ENCODE results near the gene HIP1. TPM values are rescaled to one million over a fixed set of nuclear protein-coding genes. Genes with fewer than 3 reads are reported as not detected.
"Not testable (repeated sequence)": the region's sequence is repeated elsewhere in the genome, so short reads cannot be mapped to it uniquely, and the experiment has no call there.

HIP1 gene
- polyA plus RNA-seq, 1 donor, result 40.1 TPM

DNA sequence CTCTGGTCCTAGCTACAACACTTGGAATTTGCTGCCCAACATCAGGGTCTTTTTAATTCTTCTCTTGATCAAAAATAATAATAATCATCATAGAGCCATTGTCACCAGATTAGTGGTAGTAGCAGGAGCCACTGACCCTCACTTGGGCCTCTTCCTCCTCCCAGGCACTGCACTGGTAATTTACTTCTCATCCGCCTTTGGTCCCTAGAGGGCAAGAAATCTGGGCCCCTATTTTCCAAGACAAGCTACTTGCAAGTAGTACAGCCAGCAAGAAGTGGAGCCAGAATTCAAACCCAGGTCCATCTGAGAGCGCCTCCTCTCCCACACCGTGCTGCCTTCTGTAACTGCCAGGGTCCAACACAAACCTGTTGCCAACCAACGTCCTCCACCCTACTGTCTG lies 125.4 kb downstream of the HIP1 start:
- no peak for DNase-seq

DNA sequence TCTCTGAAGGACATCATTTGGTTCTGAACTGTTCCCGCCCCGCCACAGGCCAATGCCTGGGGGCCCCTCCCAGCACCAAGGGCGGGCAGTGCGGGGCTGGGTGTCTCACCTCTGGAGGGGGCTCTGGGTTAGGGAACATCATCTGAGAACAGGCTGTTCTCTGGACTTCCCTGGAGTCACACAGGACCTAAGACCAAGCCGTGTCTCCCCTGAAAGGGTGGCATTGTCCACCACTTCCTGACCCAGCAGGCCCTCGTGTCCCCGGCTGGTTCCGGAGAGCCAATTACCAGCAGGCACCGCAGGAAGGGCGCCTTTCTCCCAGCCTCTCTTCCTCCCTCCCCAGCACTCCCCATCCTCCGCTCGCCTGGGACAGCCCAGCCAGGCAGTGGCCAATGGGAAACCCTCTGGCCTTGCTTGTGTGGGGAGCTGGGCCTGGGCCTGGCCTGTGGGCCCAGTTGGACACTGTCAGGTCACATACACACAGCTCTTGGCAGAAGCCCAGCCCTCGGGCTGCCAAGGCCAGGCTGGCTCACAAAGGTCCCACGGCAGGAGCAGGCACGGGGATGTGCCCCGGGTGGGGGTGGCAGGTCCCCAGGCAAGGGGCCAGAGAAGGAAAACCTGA lies 127.1 kb downstream of the HIP1 start:
- DNase-seq, result peak; percentile 10

DNA sequence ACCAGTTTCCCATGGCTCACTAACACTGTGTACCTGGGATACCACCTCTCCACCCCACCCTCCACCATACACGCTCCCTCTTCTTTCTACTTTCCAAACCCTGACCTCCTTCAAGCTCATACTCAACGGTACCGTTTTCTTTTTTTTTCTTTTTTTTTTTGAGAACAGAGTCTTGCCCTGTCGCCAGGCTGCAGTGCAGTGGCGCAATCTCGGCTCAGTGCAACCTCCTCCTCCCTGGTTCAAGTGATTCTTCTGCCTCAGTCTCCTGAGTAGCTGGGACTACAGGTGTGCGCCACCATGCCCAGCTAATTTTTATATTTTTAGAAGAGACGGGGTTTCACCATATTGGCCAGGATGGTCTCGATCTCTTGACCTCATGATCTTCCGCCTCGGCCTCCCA lies 129.3 kb downstream of the HIP1 start:
- not testable (repeated sequence) for DNase-seq

DNA sequence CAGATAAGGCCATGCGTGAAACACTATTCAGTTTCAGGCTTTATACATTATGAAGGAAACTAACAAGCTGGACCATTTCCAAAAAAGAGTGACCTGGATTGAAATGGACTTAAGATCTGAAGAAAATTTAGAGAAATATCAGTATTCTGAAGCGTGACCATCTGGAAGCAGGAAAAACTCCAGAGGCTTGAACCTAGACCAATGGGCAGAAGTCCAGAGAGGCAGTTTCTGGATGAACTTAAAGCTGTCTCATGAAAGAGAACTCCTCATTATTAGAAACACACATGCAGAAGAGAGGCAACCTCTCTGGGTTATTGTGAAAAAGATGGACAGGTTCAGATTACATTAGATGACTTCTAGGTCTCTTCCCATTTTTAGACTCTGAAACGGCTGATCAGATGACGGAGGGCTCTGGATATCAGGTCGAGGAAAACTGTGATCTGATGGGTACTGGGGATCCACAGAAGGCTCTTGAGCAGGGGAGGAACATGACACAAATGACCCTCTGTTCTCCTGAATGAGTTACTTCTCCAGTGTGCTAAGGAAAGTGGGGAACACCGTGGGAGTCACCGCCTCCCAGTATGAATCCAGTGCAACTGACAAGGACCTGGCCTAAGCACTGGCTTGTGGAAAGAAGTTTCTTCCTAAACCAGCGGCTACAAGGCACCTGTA lies 130.2 kb downstream of the HIP1 start:
- peak; percentile 4 for DNase-seq

DNA sequence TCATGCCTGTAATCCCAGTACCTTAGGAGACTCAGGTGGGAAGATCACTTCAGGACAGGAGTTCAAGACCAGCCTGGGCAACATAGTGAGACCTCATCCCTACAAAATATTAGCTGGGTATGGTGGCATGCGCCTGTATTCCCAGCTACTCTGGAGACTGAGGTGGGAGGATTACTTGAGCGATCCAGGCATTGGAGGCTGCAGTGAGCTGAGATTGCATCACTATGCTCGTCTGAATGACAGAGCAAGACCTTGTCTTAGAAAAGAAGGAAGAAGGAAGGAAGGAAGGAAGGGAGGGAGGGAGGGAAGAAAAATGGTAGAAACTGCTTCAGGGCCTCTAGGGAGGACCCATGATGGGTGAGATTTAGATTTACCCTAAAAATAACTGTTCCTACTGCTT lies 134.3 kb downstream of the HIP1 start:
- DNase-seq, result no peak

DNA sequence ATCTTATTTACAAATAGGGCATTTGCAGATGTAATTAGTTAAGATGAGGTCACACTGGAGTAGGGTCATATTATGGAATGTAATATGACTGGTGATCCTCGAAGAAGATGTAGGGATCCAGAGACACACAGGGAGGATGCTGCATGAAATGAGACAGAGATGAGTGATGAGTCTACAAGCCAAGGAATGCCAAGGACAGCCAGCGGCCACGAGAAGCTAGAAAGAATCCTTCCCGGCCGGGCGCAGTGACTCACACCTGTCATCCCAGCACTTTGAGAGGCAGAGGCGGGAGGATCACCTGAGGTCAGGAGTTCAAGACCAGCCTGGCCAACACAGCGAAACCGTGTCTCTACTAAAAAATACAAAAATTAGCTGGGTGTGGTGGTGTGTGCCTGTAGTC lies 135.9 kb downstream of the HIP1 start:
- DNase-seq, result not testable (repeated sequence)

DNA sequence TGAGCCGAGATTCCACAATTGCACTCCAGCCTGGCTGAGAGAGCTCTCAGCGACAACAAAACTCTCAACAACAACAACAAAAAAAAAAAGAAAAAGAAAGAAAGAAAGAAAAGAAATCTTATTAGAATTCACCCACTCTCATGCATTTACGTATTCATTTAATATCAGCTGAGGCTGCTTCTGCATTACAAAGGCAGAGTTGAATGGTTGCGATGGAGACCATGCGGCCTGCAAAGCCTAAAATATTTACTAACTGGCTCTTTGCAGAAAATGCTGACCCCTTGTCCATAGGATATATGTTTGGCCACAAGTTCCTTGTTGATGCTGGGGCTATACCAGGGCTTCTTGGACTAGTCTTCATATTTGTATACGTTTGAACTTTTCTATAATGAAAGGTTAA lies 137.2 kb downstream of the HIP1 start:
- no peak for DNase-seq

DNA sequence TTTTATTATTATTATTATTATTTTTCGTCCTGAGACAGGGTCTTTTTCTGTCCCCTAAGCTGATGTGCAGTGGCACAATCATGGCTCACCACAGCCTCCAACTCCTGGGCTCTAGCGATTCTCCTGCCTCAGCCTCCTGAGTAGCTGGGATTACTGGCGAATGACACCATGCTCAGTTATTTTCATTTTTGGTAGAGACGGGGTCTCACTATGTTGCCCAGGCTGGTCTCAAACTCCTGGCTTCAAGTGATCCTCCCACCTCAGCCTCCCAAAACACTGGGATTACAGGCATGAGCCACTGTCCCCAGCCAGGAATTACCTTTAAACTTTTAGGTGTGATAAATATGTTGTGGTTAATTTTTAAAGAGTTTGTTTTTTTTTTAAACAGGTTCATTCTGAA lies 138.0 kb downstream of the HIP1 start:
- not testable (repeated sequence) for DNase-seq

DNA sequence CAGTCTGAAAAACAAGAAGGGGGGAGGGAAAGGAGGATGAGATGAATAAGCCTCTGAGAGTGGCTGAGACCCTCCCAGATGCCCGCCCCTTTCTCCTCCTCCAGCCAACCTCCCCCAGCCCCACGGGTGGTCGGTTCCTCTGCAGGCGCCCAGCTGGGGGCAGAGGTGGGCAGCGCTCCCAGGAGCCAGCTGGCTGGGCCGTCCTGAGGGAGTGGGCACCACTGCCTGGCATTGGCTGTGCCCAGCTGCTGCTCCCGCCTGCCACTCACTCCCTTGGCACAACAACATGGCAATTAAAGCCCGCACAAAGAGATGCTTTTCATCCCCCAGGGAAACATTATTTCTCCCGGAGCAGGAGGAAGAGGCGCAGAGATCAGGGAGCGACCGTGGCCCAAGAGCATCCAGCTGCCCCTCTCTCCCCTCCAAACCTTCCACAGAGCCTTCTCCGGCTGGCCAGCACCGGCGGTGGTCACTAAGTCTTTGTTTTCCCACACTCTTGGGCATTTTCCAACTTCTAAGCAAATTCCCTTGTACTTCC lies 139.4 kb downstream of the HIP1 start:
- DNase-seq, result peak; percentile 76

DNA sequence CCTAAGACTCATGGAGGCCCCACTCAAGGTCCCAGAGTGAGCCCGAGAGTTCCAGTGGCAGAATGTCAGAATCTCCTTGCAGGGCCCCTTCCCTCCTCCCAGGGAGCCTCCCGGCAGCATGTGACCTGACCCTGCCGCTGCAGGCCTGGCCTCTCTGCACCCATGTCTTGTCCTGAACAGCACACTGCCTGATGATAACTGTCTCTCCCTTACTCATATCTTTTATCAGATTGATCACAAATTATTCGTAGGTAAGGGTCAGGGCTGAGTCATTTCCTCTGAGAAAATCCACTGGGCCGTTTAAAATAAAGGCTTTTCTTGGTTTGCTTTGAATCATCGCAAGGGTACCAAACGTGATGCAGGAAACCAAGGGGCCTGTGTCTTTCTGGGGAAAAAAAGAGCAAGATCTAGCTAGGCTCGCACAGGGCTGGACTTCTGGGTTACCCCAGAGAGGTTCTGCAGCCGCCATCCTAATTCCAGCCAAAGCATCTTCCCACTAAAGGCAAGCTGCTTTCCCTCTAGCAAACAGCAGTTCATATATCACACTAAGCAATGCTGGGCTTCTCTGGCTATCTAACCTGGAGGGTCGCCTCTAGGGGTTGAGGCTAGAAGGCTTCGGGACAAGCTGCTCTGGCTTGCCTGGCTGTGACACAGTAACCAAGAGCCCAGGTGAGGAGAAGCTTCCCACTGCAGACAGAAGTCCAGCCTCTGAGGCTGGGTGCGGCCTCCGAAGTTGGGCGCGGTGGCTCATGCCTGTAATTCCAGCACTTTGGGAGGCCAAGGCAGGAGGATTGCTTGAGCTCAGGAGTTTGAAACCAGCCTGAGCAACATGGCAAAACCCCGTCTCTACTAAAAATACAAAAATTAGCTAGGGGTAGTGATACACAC lies 141.8 kb downstream of the HIP1 start:
- no peak for DNase-seq

DNA sequence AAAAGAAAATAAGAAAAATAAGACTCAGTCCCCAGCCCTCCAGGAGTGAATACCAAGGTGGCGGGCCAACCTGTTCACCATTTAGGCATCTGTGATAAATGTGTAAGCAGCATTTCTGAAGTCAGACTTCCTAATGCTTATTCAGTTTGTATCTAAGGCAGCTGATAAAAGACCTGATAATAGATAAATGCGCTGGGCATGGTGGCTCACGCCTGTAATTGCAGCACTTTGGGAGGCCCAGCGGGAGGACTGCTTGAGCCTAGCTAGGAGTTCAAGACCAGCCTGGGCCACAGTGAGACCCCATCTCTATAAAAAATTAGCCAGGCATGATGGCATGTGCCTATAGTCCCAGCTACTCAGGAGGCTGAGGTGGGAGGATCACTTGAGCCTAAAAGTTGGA lies 143.0 kb downstream of the HIP1 start:
- no peak for DNase-seq

DNA sequence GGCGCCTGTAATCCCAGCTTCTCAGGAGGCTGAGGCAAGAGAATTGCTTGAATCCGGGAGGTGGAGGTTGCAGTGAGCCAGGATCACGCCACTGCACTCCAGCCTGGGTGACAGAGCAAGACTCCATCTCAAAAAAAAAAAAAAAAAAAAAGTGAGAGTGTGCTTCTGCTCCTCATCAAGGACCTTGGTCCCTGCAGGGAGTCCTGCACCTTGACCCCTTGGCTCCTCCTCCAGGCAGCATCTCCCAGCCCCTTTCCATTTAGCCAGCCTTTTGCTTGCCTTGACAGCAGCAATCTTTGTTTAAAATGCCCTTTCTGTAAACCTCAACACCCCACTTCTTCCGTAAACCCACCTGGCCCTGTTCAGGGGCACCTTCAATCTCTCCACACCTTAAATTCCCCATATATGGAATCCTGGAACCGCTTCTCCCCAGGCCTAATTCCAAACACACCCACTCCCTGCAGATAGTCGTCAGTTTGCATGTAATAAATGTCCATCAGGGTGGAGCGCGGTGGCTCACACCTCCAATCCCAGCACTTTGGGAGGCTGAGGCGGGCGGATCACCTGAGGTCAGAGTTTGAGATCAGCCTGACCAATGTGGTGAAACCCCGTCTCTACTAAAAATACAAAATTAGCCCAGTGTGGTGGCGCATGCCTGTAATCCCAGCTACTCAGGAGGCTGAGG lies 145.1 kb downstream of the HIP1 start:
- not testable (repeated sequence) for DNase-seq

DNA sequence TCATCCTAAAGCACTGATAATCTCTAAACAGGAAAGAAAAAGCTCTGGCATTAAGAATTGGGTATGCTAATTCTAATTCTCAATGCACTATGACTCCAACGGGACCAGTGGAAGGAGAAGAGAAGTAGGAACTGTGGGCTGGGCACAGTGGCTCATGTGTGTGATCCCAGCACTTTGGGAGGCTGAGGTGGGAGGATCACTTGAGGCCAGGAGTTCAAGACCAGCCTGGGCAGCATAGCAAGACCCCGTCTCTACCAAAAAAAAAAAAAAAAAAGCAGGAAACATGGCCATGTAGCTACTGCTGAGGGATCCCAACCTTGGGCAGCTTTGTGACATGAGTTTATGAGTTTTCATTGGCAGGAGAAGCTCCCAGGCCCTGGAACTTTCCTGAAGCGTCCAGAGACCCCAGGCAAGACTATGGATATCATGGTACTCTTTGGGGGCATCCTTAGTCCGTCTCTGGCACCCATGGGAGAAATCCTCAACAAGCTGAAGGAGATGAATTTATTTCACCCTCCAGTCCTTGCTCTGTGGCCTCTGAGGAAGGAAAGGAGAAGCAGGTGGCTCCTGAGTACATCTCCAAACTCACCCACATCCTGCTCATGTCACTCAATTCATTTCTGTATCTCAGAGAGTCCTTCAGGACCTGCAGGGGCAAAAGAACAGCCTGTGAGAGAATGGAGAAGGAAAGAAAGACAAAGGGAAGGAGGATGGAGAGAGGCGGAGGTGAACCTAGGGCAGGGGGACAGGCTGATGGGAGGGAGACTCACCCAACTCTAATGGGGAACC lies 147.1 kb downstream of the HIP1 start:
- no peak for DNase-seq

DNA sequence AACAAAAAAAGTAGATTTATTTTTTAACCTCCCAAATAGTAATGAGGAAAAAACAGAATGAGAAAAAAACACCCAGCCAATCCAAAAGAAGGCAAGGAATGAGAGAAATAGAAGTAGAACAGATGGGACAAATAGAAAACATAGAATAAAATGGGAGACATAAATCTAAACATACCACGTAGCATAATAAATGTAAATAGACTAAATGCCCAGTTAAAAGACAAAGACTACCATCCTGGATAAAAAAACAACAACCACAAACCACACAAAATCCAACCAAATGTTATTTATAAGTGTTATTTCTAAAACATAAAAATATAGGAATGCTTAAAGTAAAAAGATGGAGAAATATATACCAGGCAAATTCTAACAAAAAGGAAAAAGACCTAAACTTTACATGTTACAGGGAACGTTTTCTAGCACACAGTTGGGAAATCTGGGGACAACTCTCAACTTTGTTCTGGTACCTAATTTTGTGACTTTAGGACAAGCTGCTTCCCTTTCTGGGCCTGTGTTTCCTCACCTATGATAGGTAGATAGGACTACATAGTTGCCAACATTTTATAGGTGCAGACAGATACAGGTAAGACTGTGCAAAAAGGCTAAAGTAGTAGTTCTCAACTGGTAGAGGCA lies 148.3 kb downstream of the HIP1 start:
- DNase-seq, result no peak

DNA sequence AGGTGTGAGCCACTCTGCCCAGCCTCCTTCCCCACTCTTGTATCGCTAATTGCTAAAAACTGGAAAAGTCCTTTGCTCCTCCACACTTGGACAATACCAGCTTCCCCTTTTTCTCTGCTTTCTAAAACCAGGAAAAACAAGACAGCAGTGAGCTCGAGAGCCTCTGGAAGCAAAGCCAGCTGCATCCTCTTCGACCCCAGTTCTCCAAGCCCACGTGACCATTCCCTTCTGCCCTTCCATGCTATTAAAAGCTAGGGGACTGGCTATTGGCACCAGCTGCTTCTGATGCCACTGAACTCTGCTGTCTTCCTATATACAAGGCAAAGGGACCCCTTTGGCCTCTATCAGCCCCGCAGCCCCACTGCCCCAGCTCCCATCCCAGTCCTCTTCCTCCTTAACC lies 154.4 kb downstream of the HIP1 start:
- DNase-seq, result no peak

DNA sequence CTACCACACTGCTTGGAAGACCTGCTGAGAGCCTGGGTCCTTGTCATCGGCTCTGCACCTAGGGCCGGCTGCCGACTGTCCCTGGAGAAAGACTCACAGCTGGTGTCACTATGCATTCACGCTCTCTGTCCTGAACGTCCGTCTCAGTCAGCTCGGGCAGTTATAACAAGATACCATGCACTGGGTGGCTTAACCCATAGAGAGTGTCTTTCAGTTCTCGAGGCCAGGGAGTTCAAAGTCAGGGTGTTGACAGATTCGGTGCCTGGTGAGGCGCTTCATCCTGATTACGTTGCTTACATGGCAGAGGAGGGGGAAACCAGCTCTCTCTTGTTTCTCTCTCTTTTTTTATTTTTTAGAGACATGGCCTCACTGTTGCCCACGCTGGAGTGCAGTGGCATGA lies 155.5 kb downstream of the HIP1 start:
- no peak for DNase-seq

DNA sequence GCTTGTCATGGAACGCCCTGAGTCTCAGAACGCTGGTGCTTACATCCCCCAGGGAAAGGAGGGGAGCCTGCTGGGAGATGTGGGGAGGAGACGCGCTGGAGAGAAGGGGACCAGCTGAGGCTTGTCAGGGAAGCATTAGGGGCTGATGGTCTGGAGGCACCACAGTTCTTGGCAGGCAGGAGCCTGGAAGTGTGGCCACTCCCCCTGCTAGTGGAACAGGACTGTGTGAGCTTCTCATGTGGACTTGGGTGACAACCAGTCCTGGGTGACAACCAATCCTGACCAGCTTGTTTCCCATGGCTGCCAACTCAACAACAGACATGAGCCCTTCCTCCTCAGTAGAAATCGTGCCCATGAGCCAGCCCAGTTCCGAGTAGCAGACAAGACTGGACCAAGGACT lies 158.8 kb downstream of the HIP1 start:
- peak; percentile 24 for DNase-seq

DNA sequence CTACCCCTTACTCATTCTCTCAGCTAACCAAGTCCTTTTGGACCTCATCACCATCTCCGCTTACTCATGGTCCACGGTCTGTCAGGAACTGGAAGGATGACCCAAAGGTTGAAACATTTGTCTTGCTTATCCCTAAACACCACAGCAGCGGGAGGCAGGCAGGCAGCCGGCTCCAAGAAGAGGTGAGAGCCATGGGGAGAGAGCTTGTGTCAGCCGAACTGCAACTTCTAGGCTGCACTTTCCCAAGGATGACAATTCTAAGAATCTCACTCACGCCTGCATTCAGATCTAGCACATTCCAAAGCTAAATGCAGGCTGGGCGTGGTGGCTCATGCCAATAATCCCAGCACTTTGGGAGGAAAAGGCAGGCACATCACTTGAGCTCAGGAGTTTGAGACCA lies 160.7 kb downstream of the HIP1 start:
- no peak for DNase-seq

DNA sequence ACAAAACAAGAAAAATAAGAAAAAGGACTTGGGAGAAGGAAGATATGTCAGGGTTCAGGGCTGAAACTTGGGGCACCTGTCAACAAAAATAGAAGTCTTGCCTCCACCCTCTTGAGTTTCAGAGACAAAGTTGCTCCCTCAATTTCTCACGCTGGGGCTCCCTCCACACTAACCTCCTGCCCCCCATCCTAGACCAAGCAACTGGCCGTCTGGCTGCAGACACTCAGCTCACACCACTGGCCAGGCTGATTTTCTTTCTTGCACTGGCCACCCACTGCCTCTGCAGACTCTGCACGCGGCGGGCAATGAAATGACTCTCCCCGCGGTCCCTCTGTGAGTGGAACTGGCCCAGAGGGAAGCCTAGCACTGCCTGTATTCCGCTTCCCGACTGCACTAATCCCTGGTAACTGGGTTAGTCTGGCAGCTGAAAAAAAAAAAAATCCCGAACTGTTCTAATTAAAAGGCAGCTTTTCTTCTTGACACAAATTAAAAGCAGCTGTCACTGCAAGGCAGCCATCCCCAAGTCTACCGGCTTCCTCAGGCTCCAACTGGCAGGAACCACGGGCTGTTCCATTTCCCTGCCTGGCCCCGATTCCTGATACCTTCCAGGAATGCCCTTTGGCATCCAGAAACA lies 163.1 kb downstream of the HIP1 start:
- DNase-seq, result no peak

DNA sequence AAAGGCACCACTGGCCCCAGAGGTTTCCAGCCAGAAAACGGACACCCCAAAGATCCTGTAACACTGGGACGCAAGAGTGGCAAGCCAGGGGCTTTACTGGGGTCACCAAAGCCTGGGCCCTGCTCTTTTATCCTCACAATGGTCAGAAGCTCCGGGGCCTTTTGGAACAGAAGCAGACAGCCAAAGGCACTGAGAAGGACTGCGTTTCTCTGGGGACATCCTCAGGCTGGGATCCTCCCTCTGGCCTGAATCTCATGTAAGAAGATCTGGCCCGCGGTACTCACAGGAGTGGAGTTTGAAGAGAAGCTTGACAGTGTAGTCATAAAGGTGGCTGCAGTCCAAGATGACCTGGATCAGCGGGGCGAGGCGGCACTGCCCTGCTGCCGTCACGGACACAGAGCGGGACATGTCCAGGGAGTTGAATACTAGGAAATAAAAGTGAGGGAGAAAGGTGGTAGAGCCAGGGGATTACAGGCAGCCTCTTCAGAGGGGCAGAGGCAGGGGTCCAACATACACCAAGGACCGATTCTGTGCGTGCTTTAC lies 165.2 kb downstream of the HIP1 start:
- DNase-seq, result no peak

Data from left kidney (tissue), 2 donors.